GM12878 (cell line): Measurements from ENCODE around the gene FAM227B. TPM values are rescaled to one million over a fixed set of nuclear protein-coding genes. Genes with fewer than 3 reads are reported as not detected.

ENCODE experiments used
- ATAC-seq: fragments of 200-7000 bp; cut with Tn5 transposase; 3 replicates; pipeline ENCODE4 v1.9.1; 2020; ENCODE audit warnings: mild to moderate bottlenecking, moderate library complexity
- BruUV-seq: library from RNA; stranded (reverse); fragments of 400-500 nt; replicated peaks from 2 replicates; lab custom pipeline; 2021; lab: Mats Ljungman, UMichigan
- CTCF ChIA-PET: fragments of 300-600 bp; sonication (Branson Sonifier 250); formaldehyde crosslinking; extraction: SDS; loops from one replicate; lab custom pipeline; 2021; ENCODE audit warnings: inconsistent platforms; lab: Yijun Ruan, JAX
- POLR2A ChIA-PET: fragments of 350-600 bp; formaldehyde crosslinking; extraction: SDS; loops from one replicate; lab custom pipeline; 2021; ENCODE audit warnings: inconsistent platforms; lab: Charles Lee
- RAD21 ChIA-PET: fragments of 300-600 bp; sonication (Branson Sonifier 250); formaldehyde crosslinking; loops from one replicate; lab custom pipeline; 2023; ENCODE audit warnings: antibody characterized with exemption; ENCODE audit not compliant: unreplicated experiment; lab: Charles Lee
- SMC1A ChIA-PET: fragments of 300-600 bp; sonication (Branson Sonifier 250); formaldehyde crosslinking; loops from one replicate; lab custom pipeline; 2023; ENCODE audit not compliant: unreplicated experiment, uncharacterized antibody; lab: Charles Lee
- DNase-seq: peaks from one replicate; pipeline ENCODE4 v3.0.0-alpha.2; 2011; ENCODE audit warnings: low read depth, low spot score
- FAIRE-seq: peaks from 3 replicates; lab custom pipeline; 2011; peaks lifted over from hg19 to GRCh38; lab: Jason Lieb, UNC
- H2AFZ ChIP-seq: 2 replicates; pipeline ENCODE4 v1.6.0; 2011; ENCODE audit warnings: low read depth, low read length, control low read depth; ENCODE audit not compliant: control insufficient read depth
- H3K27ac ChIP-seq: 2 replicates; pipeline ENCODE4 v1.5.1; 2011; ENCODE audit warnings: control low read depth; ENCODE audit not compliant: control insufficient read depth, insufficient read depth
- H3K27me3 ChIP-seq, 2 experiments: replicated peaks in 1 of 2; 2 replicates each; pipeline versions ENCODE4 v1.6.0 to v1.6.1; 2011; ENCODE audit warnings: low read length in 1 of 2; ENCODE audit not compliant: control insufficient read depth in 2 of 2, insufficient read depth in 2 of 2
- H3K36me3 ChIP-seq, 2 experiments: 2 replicates each; pipeline ENCODE4 v1.5.1; 2011; ENCODE audit warnings: low read length in 1 of 2; ENCODE audit not compliant: control insufficient read depth in 2 of 2, insufficient read depth in 2 of 2
- H3K4me1 ChIP-seq: 2 replicates; pipeline ENCODE4 v1.6.1; 2011; ENCODE audit warnings: mild to moderate bottlenecking, low read length, moderate library complexity, mixed read lengths; ENCODE audit not compliant: control insufficient read depth, insufficient read depth
- H3K4me2 ChIP-seq: 2 replicates; pipeline ENCODE4 v1.6.0; 2011; ENCODE audit warnings: control low read depth; ENCODE audit not compliant: control insufficient read depth, insufficient read depth
- H3K4me3 ChIP-seq: fragments of 200-600 bp; sonication (generic); 2 replicates; pipeline ENCODE4 v1.5.1; 2016
- H3K79me2 ChIP-seq: 2 replicates; pipeline ENCODE4 v1.6.0; 2011; ENCODE audit warnings: low read length; ENCODE audit not compliant: control insufficient read depth, insufficient read depth
- H3K9ac ChIP-seq: 2 replicates; pipeline ENCODE4 v1.8.0; 2011; ENCODE audit warnings: low read length, control low read depth, mixed read lengths; ENCODE audit not compliant: control insufficient read depth, insufficient read depth
- H3K9me3 ChIP-seq: replicated peaks from 3 replicates; pipeline ENCODE4 v1.5.1; 2011; ENCODE audit warnings: mild to moderate bottlenecking, low read length; ENCODE audit not compliant: control insufficient read depth, insufficient read depth
- H4K20me1 ChIP-seq: 2 replicates; pipeline ENCODE4 v1.6.0; 2011; ENCODE audit not compliant: control insufficient read depth, insufficient read depth
- CUX1 ChIP-seq: IDR thresholded peaks from 2 replicates; pipeline ENCODE4 v1.6.1; 2012; ENCODE audit warnings: improper control_type of control experiment, low read depth, low read length; ENCODE audit not compliant: insufficient replicate concordance
- E2F8 ChIP-seq: fragments of 450-650 bp; IDR thresholded peaks from 2 replicates; pipeline ENCODE4 v1.6.1; 2018; ENCODE audit warnings: mild to moderate bottlenecking, low read depth, moderate library complexity; ENCODE audit not compliant: partially characterized antibody
- E4F1 ChIP-seq: fragments of 450-650 bp; IDR thresholded peaks from 2 replicates; pipeline ENCODE4 v1.6.1; 2018; ENCODE audit warnings: borderline replicate concordance, mild to moderate bottlenecking; ENCODE audit not compliant: partially characterized antibody
- EGR1 ChIP-seq, 2 experiments: IDR thresholded peaks; 1 replicate in 1 of 2; 2 replicates in 1 of 2; pipeline ENCODE4 v1.6.1; 2011 to 2012; ENCODE audit warnings: low read depth in 2 of 2, low read length in 2 of 2, borderline replicate concordance in 1 of 2, mild to moderate bottlenecking in 1 of 2, moderate library complexity in 1 of 2
- RB1 ChIP-seq: fragments of 450-650 bp; formaldehyde crosslinking; IDR thresholded peaks from 2 replicates; pipeline ENCODE4 v1.6.1; 2017; ENCODE audit warnings: mild to moderate bottlenecking, borderline replicate concordance
- SMARCA5 ChIP-seq: fragments of 450-650 bp; IDR thresholded peaks from 2 replicates; pipeline ENCODE4 v1.6.1; 2017; ENCODE audit warnings: mild to moderate bottlenecking
- TAF1 ChIP-seq: IDR thresholded peaks from 2 replicates; pipeline ENCODE4 v1.6.1; 2011; ENCODE audit warnings: mild to moderate bottlenecking, low read depth, low read length, borderline replicate concordance
- WGBS: methylation state at CpG from one replicate; pipeline ENCODE4 v1.1.6; 2016; ENCODE audit warnings: low lambda C conversion rate; ENCODE audit not compliant: insufficient replicate concordance, insufficient coverage; ENCODE audit errors: missing lambda C conversion rate; 5-methylcytosine and 5-hydroxymethylcytosine counted together
- in situ Hi-C: fragments of 300-500 bp; cut with MboI; formaldehyde crosslinking; loops from 9 replicates; pipeline ENCODE4 v1.14.3; 2018; ENCODE audit warnings: mixed read lengths
- intact Hi-C: fragments of 100-400 bp; cut with micrococcal nuclease; formaldehyde crosslinking; loops from one replicate; pipeline ENCODE4 v1.14.2; 2022; ENCODE audit not compliant: unreplicated experiment
- polyA plus RNA-seq, 11 experiments: library from polyadenylated mRNA; depleted of rRNA in 4 of 11; unstranded in 6 of 11; stranded (reverse) in 5 of 11; fragments of >200 nt; fragmentation: Nextera tagmentation in 4 of 11; fragmentation: Illumina TruSeq in 1 of 11; extraction: Ambion mirVana in 4 of 11; extraction: Trizol in 1 of 11; gene quantifications; 1 replicate in 1 of 11; 2 replicates in 10 of 11; pipeline versions ENCODE4 v1.2.1 to v1.2.3, GENCODE V29; 2011 to 2016; ENCODE audit warnings: inconsistent platforms in 2 of 11, missing spikeins in 2 of 11, low read depth in 1 of 11
- total RNA-seq, 4 experiments: library from RNA; depleted of rRNA in 3 of 4; stranded (reverse); fragments of >200 nt in 3 of 4; fragmentation: Illumina TruSeq in 1 of 4; extraction: Trizol in 1 of 4; gene quantifications; 2 replicates each; pipeline versions ENCODE4 v1.2.1 to v1.2.3, GENCODE V29; 2013 to 2021

The FAM227B gene
- total and polyA plus RNA-seq, 10 of the 15 experiments (the other 5 are each of a cell fraction or from before 2014, with no cell fraction given): 3.9 to 12.6 (median 6.9) TPM

GRCh38 chr15:49495993-49496753 is 124.4 kb downstream of the FAM227B start:
- DNase-seq: no peak
- Histone ChIP-seq H3K36me3 (no peaks in the 10 kb centered on the region), H3K27me3 (no peaks in the 10 kb centered on the region), H4K20me1 (no peaks in the 10 kb centered on the region), H3K4me1 (no peaks in the 10 kb centered on the region), H3K9me3 (no peaks in the 10 kb centered on the region), H3K79me2 (no peaks in the 10 kb centered on the region), H3K27ac (no peak overlapping the region), H2AFZ (no peak overlapping the region), H3K4me2 (no peak overlapping the region), H3K4me3 (no peak overlapping the region), H3K9ac (no peak overlapping the region)
- POLR2A ChIA-PET: no interaction called here
- RAD21 ChIA-PET: no interaction called here
- BruUV-seq: no TSS peak
- SMC1A ChIA-PET: no interaction called here
- FAIRE-seq: no peak
- intact Hi-C loops (no loop called here), in situ Hi-C loops (no loop called here)
- CTCF ChIA-PET: interaction anchor here (0.8 kb wide), 1 partner anchor 14 kb away, joined by 3 read pairs; no protein-coding TSS in a partner anchor
- no peak for TF ChIP-seq SMARCA5
- no peak for TF ChIP-seq TAF1
- TF ChIP-seq RB1: no peak
- TF ChIP-seq E2F8: no peak
- TF ChIP-seq CUX1: no peak
- TF ChIP-seq EGR1 (IDR thresholded peaks at IDR 0.05; ENCODE audit: borderline replicate concordance in 1 of 2, low read depth in 2 of 2, low read length in 2 of 2): no peak
- no peak for TF ChIP-seq E4F1
- WGBS: 31% methylated on average over 3 of the region's 3 CpGs
- no peak for ATAC-seq
